D721Med (cell line): Measurements from ENCODE around the gene ELL.

Source experiments
- DNase-seq: peaks from one replicate; pipeline ENCODE4 v3.0.0; 2011; ENCODE audit warnings: low spot score; ENCODE audit not compliant: insufficient read length
- FAIRE-seq: peaks from 2 replicates; lab custom pipeline; 2011; peaks lifted over from hg19 to GRCh38; lab: Jason Lieb, UNC
- TF ChIP-seq, protein P1 (sequence below): IDR thresholded peaks from 2 replicates; pipeline ENCODE4 v1.5.1; 2012; ENCODE audit warnings: mild to moderate bottlenecking, control low read depth; ENCODE audit not compliant: insufficient read depth; ENCODE audit errors: missing control alignments

The ELL gene

DNA sequence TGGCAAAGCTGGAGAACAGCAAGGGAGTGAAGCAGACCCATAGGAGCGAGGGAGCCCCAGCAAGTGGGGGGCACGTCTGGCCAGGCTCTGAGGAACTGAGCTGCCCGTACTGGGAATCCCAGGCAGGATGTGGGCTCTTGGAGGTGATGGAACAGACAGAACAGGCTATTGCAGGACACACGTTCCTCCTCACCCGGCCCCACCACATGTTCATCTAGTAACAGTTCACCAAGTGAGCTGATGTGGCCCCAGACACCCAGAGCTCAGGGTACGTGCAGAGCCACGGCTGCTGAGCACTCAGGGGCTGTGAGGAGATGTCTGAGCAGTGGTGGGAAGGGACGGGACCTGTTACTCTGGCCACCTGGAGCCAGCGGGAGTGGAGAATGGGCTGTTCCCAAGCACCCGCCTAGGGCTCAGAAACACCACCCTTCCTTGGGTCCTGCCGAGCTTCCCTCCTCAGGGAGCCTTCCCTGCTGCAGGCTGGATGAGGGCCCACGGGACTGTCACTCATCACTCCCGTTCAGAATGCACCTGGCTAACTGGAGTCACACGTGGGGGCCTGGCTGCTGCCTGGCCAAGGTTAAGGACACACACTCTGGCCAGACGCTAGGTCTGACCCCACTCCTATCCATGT is 18.4 kb downstream of the ELL start:
- TF ChIP-seq, protein P1, sequence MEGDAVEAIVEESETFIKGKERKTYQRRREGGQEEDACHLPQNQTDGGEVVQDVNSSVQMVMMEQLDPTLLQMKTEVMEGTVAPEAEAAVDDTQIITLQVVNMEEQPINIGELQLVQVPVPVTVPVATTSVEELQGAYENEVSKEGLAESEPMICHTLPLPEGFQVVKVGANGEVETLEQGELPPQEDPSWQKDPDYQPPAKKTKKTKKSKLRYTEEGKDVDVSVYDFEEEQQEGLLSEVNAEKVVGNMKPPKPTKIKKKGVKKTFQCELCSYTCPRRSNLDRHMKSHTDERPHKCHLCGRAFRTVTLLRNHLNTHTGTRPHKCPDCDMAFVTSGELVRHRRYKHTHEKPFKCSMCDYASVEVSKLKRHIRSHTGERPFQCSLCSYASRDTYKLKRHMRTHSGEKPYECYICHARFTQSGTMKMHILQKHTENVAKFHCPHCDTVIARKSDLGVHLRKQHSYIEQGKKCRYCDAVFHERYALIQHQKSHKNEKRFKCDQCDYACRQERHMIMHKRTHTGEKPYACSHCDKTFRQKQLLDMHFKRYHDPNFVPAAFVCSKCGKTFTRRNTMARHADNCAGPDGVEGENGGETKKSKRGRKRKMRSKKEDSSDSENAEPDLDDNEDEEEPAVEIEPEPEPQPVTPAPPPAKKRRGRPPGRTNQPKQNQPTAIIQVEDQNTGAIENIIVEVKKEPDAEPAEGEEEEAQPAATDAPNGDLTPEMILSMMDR: no peak
- FAIRE-seq (no peak), DNase-seq (no peak)

DNA sequence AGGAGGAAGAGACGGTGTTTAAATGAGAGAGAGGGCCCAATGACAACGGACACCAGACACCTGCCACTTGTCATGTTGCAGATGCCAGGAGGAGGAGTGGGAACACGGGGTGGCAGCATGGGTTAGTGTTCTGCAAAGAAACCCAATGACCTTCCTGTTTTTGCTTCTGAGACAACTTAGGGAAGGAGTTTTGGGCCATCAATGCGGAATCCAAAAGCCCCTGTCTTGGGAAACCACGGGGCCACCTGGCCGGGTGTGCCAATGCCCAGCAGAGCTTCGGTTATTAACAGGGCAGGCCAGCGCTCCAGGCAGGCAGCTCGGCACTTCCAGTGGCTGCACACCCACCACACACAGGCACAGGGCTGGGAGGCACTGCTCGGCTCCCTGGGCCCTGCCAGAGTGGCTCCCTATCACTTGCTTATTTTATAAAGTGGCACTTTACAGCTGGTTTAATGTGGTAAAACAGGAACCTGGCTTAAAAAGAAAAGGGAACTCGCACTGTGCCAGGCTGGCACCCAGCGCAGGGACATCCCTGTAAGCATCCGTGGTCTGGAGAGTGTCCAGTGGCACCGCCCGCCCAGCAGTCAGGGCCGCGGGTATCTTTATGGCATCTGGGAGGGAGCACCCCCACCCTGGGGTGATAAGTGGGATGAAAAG is 19.1 kb downstream of the ELL start:
- TF ChIP-seq, protein P1: no peak
- FAIRE-seq (no peak), DNase-seq (no peak)

DNA sequence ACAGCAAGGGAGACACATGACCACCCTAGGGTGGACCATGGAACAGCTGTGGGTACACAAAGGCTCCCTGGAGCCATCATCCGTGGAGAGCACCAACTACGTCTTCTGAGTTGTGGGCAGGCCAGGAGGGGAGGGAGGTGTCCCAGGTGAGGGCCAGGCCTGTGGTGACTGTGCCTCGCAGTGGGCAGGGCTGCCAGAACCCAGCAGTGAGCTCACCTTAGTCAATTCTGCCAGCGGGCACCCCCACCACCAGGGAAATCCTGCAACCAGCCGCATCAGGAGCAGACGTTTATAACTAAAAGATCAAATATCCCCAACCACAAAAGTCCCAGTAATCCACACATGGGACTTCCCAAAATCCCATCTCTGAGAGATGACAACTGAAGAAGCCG is 19.6 kb downstream of the ELL start:
- TF ChIP-seq, protein P1: no peak
- DNase-seq (no peak), FAIRE-seq (no peak)

GRCh38 chr19:18501832-18502231 is 20.0 kb downstream of the ELL start:
- FAIRE-seq: no peak
- TF ChIP-seq, protein P1: no peak
- DNase-seq: no peak

- FAIRE-seq: no peak
- TF ChIP-seq, protein P1: no peak
- no peak for DNase-seq
These were observed 20.5 kb downstream of the ELL start for GRCh38 chr19:18501351-18501750.

GRCh38 chr19:18500799-18501198 is 21.1 kb downstream of the ELL start:
- FAIRE-seq: no peak
- DNase-seq: no peak
- TF ChIP-seq, protein P1: no peak

DNA sequence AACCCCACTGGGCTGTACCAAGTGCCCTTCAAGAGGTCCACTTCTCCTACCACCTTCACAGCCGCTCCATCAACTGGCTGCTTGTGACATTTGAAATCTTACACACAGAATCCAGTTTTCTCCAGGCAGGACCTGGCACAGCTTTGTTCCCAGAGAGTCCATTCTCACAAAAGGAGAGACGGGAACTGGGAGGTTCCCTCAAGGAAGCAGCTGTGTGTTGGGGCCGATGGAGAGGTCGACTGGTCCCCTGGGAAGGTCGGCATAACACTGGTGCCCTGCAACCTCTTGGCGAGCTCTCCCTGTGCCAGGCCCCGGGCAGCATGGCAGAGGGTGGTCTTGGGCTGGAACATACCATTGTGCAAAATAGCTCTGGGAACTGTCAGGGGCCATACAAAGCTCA is 21.5 kb downstream of the ELL start:
- FAIRE-seq (no peak), DNase-seq (no peak)
- TF ChIP-seq, protein P1: no peak
